Measurements from ENCODE around the gene ENOPH1. TPM values are rescaled to one million over a fixed set of nuclear protein-coding genes. Genes with fewer than 3 reads are reported as not detected.

The ENOPH1 gene
- total and polyA plus RNA-seq, 2 of the 13 experiments (the other 11 are each of a cell fraction or from before 2014, with no cell fraction given): 15.5 to 64.3 TPM

DNA sequence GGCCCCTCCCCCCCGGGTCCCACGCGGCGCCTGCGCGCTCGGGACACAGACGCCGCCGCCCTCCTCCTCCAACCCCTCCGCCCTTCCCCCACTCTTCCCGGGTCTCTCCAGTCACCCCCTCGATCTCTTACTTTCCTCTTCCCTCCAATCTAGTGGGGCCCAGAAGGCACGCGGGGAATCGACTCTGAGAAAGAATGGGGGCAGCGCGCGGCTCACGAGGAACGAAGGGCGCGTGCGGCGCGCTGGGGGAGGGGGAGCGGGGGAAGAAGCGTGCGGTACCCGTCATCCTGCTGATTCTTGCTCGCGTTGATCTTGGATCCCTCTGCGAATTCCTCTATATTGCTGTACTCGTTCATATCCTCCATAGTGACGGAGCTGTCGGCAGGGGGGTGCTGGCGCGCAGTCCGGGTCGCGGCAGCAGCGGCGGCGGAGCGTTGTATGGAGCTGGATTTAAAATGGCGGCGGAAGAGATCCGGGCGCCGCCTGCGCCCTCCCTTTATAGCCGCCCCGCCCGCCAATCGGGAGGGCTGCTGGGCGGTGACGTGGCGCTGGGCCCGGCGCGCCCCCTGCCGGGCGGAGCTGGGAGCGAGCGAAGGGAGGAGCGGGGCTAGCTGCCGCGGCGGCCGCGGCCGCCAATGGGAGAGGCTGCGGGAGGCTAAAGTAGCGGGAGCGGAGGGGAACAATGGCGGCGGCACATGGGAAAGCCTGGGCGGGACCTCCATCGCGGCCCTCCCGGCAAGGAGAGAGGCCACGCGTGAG lies 1.2 kb upstream of the ENOPH1 start (continued):
- TF ChIP-seq ZNF142 (CRISPR knock-in tag; IDR thresholded peaks at IDR 0.05) (peak; percentile 50; the same call in 1 of the 2 replicates), ZNF652 (CRISPR knock-in tag; IDR thresholded peaks at IDR 0.05; ENCODE audit: borderline replicate concordance, low read depth) (no peak), ZNF234 (CRISPR knock-in tag; conservative IDR thresholded peaks at IDR 0.05) (no peak; the same call in 1 of the 2 replicates), CENPT (CRISPR knock-in tag; IDR thresholded peaks at IDR 0.05; ENCODE audit: low read depth) (no peak), HOMEZ (CRISPR knock-in tag; IDR thresholded peaks at IDR 0.05; ENCODE audit: low read depth) (peak; percentile 42; the same call in 1 of the 2 replicates), SMYD3 (CRISPR knock-in tag; IDR thresholded peaks at IDR 0.05) (no peak), DR1 (CRISPR knock-in tag; IDR thresholded peaks at IDR 0.05) (peak; percentile 73), ESRRA (CRISPR knock-in tag; IDR thresholded peaks at IDR 0.05; ENCODE audit: low read depth) (no peak)
- TF ChIP-seq, protein P1, sequence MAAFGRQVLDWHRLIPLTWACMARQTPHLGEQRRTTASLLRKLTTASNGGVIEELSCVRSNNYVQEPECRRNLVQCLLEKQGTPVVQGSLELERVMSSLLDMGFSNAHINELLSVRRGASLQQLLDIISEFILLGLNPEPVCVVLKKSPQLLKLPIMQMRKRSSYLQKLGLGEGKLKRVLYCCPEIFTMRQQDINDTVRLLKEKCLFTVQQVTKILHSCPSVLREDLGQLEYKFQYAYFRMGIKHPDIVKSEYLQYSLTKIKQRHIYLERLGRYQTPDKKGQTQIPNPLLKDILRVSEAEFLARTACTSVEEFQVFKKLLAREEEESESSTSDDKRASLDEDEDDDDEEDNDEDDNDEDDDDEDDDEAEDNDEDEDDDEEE (CRISPR knock-in tag; IDR thresholded peaks at IDR 0.05): no peak
- TF ChIP-seq, protein P2, sequence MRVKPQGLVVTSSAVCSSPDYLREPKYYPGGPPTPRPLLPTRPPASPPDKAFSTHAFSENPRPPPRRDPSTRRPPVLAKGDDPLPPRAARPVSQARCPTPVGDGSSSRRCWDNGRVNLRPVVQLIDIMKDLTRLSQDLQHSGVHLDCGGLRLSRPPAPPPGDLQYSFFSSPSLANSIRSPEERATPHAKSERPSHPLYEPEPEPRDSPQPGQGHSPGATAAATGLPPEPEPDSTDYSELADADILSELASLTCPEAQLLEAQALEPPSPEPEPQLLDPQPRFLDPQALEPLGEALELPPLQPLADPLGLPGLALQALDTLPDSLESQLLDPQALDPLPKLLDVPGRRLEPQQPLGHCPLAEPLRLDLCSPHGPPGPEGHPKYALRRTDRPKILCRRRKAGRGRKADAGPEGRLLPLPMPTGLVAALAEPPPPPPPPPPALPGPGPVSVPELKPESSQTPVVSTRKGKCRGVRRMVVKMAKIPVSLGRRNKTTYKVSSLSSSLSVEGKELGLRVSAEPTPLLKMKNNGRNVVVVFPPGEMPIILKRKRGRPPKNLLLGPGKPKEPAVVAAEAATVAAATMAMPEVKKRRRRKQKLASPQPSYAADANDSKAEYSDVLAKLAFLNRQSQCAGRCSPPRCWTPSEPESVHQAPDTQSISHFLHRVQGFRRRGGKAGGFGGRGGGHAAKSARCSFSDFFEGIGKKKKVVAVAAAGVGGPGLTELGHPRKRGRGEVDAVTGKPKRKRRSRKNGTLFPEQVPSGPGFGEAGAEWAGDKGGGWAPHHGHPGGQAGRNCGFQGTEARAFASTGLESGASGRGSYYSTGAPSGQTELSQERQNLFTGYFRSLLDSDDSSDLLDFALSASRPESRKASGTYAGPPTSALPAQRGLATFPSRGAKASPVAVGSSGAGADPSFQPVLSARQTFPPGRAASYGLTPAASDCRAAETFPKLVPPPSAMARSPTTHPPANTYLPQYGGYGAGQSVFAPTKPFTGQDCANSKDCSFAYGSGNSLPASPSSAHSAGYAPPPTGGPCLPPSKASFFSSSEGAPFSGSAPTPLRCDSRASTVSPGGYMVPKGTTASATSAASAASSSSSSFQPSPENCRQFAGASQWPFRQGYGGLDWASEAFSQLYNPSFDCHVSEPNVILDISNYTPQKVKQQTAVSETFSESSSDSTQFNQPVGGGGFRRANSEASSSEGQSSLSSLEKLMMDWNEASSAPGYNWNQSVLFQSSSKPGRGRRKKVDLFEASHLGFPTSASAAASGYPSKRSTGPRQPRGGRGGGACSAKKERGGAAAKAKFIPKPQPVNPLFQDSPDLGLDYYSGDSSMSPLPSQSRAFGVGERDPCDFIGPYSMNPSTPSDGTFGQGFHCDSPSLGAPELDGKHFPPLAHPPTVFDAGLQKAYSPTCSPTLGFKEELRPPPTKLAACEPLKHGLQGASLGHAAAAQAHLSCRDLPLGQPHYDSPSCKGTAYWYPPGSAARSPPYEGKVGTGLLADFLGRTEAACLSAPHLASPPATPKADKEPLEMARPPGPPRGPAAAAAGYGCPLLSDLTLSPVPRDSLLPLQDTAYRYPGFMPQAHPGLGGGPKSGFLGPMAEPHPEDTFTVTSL (CRISPR knock-in tag; IDR thresholded peaks at IDR 0.05; ENCODE audit: borderline replicate concordance): no peak
- TF ChIP-seq, protein P3, sequence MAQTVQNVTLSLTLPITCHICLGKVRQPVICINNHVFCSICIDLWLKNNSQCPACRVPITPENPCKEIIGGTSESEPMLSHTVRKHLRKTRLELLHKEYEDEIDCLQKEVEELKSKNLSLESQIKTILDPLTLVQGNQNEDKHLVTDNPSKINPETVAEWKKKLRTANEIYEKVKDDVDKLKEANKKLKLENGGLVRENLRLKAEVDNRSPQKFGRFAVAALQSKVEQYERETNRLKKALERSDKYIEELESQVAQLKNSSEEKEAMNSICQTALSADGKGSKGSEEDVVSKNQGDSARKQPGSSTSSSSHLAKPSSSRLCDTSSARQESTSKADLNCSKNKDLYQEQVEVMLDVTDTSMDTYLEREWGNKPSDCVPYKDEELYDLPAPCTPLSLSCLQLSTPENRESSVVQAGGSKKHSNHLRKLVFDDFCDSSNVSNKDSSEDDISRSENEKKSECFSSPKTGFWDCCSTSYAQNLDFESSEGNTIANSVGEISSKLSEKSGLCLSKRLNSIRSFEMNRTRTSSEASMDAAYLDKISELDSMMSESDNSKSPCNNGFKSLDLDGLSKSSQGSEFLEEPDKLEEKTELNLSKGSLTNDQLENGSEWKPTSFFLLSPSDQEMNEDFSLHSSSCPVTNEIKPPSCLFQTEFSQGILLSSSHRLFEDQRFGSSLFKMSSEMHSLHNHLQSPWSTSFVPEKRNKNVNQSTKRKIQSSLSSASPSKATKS (CRISPR knock-in tag; IDR thresholded peaks at IDR 0.05): peak; percentile 65; the same call in 1 of the 2 replicates
